ENCODE data around the gene SEPTIN14. TPM values are rescaled to one million over a fixed set of nuclear protein-coding genes. Genes with fewer than 3 reads are reported as not detected.

SEPTIN14 gene
- polyA plus RNA-seq, 1 donor from 2014 or later, result not detected

DNA sequence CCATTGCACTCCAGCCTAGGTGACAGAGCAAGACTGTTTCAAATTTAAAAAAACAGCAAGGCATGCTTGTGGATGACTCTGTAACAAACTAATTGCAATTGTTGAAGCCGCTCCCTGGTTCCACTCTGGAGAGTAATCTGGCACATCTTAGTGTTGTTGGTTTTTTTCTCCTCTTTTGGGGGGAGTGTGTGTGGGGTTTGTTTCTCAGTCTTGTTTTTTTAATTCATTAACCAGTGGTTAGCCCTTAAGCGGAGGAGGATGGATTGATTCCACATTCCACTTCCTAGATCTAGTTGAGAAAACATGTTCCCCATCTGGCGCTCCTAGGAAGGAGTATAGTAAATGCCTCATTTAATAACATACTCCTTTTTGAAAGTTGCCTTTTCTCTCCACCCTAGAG, 16.1 kb upstream of the SEPTIN14 start:
- no peaks in the 10 kb centered on the region for H3K9me3 ChIP-seq (ENCODE audit: low read length)
- no peaks in the 10 kb centered on the region for H3K27me3 ChIP-seq (ENCODE audit: insufficient read depth, low read depth, low read length)
- no peak overlapping the region for H3K9ac ChIP-seq (ENCODE audit: low read length)
- no peak overlapping the region for H3K27ac ChIP-seq (ENCODE audit: low read length)
- no peak overlapping the region for H3K4me3 ChIP-seq (ENCODE audit: low read length)
- no peaks in the 10 kb centered on the region for H3K36me3 ChIP-seq (ENCODE audit: insufficient read depth, low read length)
- TF ChIP-seq EZH2 (IDR thresholded peaks at IDR 0.05; ENCODE audit: borderline replicate concordance, insufficient read depth, low read length, poor library complexity, severe bottlenecking) (no peak), RAD21 (conservative IDR thresholded peaks at IDR 0.05) (no peak), EP300 (conservative IDR thresholded peaks at IDR 0.05; ENCODE audit: poor library complexity, severe bottlenecking) (no peak), SMC3 (conservative IDR thresholded peaks at IDR 0.05; ENCODE audit: poor library complexity) (no peak), TAF1 (IDR thresholded peaks at IDR 0.05; ENCODE audit: low read depth) (no peak), POLR2AphosphoS5 (IDR thresholded peaks at IDR 0.05) (no peak)
- TF ChIP-seq, protein P1, sequence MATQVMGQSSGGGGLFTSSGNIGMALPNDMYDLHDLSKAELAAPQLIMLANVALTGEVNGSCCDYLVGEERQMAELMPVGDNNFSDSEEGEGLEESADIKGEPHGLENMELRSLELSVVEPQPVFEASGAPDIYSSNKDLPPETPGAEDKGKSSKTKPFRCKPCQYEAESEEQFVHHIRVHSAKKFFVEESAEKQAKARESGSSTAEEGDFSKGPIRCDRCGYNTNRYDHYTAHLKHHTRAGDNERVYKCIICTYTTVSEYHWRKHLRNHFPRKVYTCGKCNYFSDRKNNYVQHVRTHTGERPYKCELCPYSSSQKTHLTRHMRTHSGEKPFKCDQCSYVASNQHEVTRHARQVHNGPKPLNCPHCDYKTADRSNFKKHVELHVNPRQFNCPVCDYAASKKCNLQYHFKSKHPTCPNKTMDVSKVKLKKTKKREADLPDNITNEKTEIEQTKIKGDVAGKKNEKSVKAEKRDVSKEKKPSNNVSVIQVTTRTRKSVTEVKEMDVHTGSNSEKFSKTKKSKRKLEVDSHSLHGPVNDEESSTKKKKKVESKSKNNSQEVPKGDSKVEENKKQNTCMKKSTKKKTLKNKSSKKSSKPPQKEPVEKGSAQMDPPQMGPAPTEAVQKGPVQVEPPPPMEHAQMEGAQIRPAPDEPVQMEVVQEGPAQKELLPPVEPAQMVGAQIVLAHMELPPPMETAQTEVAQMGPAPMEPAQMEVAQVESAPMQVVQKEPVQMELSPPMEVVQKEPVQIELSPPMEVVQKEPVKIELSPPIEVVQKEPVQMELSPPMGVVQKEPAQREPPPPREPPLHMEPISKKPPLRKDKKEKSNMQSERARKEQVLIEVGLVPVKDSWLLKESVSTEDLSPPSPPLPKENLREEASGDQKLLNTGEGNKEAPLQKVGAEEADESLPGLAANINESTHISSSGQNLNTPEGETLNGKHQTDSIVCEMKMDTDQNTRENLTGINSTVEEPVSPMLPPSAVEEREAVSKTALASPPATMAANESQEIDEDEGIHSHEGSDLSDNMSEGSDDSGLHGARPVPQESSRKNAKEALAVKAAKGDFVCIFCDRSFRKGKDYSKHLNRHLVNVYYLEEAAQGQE (IDR thresholded peaks at IDR 0.05; ENCODE audit: borderline replicate concordance), result no peak
- TF ChIP-seq, protein P2, sequence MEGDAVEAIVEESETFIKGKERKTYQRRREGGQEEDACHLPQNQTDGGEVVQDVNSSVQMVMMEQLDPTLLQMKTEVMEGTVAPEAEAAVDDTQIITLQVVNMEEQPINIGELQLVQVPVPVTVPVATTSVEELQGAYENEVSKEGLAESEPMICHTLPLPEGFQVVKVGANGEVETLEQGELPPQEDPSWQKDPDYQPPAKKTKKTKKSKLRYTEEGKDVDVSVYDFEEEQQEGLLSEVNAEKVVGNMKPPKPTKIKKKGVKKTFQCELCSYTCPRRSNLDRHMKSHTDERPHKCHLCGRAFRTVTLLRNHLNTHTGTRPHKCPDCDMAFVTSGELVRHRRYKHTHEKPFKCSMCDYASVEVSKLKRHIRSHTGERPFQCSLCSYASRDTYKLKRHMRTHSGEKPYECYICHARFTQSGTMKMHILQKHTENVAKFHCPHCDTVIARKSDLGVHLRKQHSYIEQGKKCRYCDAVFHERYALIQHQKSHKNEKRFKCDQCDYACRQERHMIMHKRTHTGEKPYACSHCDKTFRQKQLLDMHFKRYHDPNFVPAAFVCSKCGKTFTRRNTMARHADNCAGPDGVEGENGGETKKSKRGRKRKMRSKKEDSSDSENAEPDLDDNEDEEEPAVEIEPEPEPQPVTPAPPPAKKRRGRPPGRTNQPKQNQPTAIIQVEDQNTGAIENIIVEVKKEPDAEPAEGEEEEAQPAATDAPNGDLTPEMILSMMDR (IDR thresholded peaks at IDR 0.05; ENCODE audit: poor library complexity, severe bottlenecking), result no peak
- H3K4me2 ChIP-seq (ENCODE audit: low read length), result no peak overlapping the region
- H3F3A ChIP-seq (ENCODE audit: insufficient read depth, low read length, poor library complexity, severe bottlenecking), result no peaks in the 10 kb centered on the region
- H3K9me2 ChIP-seq (ENCODE audit: insufficient read depth, low read length), result no peaks in the 10 kb centered on the region
- no peaks in the 10 kb centered on the region for H4K20me1 ChIP-seq (ENCODE audit: insufficient read depth)
- H2AFZ ChIP-seq (ENCODE audit: low read depth, low read length), result no peak overlapping the region
- H3K79me2 ChIP-seq (replicated peaks; ENCODE audit: insufficient read depth, low read length), result no peaks in the 10 kb centered on the region

DNA sequence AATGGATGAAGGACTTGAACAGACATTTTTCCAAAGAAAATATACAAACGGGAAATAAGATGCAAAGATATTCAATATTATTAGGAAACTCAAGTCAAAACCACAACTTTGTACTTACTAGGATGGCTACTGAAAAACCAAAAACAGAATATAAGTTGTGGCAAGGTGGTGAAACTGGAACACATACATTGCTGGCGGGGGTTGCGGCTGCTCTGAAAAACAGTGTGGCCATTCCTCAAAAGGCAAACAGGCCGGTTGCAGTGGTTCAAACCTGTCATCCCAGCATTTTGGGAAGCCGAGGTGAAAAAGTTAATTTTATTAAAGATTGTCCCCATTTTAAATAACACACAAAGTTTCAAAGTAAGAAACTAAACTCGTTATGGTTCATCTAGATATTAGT, 14.8 kb upstream of the SEPTIN14 start:
- no peaks in the 10 kb centered on the region for H4K20me1 ChIP-seq (ENCODE audit: insufficient read depth)

More for the DNA sequence above, 14.8 kb upstream of the SEPTIN14 start:
- no peak overlapping the region for H3K9ac ChIP-seq (ENCODE audit: low read length)
- H2AFZ ChIP-seq (ENCODE audit: low read depth, low read length), result no peak overlapping the region
- H3K79me2 ChIP-seq (replicated peaks; ENCODE audit: insufficient read depth, low read length), result no peaks in the 10 kb centered on the region
- TF ChIP-seq SMC3 (conservative IDR thresholded peaks at IDR 0.05; ENCODE audit: poor library complexity) (no peak), TAF1 (IDR thresholded peaks at IDR 0.05; ENCODE audit: low read depth) (no peak), POLR2AphosphoS5 (IDR thresholded peaks at IDR 0.05) (no peak), MXI1 (conservative IDR thresholded peaks at IDR 0.05; ENCODE audit: poor library complexity, severe bottlenecking) (no peak), RAD21 (conservative IDR thresholded peaks at IDR 0.05) (no peak), EZH2 (IDR thresholded peaks at IDR 0.05; ENCODE audit: borderline replicate concordance, insufficient read depth, low read length, poor library complexity, severe bottlenecking) (no peak), EP300 (conservative IDR thresholded peaks at IDR 0.05; ENCODE audit: poor library complexity, severe bottlenecking) (no peak)
- TF ChIP-seq, protein P1 (IDR thresholded peaks at IDR 0.05; ENCODE audit: borderline replicate concordance), result no peak
- TF ChIP-seq, protein P2 (IDR thresholded peaks at IDR 0.05; ENCODE audit: poor library complexity, severe bottlenecking), result no peak
- no peaks in the 10 kb centered on the region for H3K36me3 ChIP-seq (ENCODE audit: insufficient read depth, low read length)
- no peak overlapping the region for H3K4me2 ChIP-seq (ENCODE audit: low read length)
- H3K27me3 ChIP-seq (ENCODE audit: insufficient read depth, low read depth, low read length), result no peaks in the 10 kb centered on the region
- H3K4me3 ChIP-seq (ENCODE audit: low read length), result no peak overlapping the region
- H3K9me2 ChIP-seq (ENCODE audit: insufficient read depth, low read length), result no peaks in the 10 kb centered on the region
- no peaks in the 10 kb centered on the region for H3F3A ChIP-seq (ENCODE audit: insufficient read depth, low read length, poor library complexity, severe bottlenecking)
- H3K27ac ChIP-seq (ENCODE audit: low read length), result no peak overlapping the region
- H3K9me3 ChIP-seq (ENCODE audit: low read length), result no peaks in the 10 kb centered on the region
